Measurements from ENCODE around the gene SPDYA.
A peak's percentile ranks its signal among the peaks of the same experiment; 100 is the strongest.

Gene SPDYA

DNA sequence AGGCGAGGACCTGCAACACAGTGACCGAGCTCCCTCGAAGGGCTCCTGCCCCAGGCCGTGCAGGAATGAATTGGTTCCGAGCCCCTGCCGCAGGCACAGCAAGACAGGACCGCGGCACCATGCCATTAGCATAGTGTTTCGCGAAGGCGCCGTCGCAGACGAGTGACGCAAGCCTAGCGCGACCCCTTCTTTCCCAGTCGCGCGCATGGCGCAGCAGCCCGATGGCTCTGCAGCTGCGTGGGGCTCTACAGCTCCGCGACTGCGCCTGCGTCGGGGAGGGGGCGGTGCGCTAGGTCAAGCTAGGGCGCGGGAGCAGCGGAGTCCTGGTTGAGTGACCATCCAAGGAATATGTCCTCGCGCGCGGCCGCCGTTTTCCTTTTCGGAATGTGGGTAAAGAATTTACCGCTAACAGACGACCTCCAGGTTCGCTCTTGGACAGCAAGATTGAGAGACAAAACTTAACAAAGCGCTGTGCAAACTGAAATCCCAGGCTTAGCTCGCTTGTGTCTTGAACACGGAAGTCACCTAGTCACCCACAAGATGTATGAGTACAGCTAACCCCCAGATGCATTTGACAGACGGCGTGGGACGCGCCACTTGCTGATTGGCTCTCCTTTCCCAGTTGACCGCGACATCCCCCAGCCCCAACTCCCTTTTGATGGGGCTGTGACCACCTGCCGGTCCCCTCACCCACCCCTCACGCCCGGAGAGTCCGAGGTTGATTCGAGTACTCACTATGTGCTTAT lies 59.7 kb downstream of the SPDYA start, which contains the start of gene TRMT61B:
TRMT61B (minus strand) TSS at position 164 of the 746 bp plus-strand sequence; CDS start at position 132, 32 bp downstream.
- peaks cover 2% of the 10 kb centered on the region for H3K27me3 Mint-ChIP-seq
- H3K4me3 Mint-ChIP-seq = peak within 1 kb of the TSS; percentile 96 to 99
- no peaks in the 10 kb centered on the region for H3K9me3 Mint-ChIP-seq
- H3K4me1 Mint-ChIP-seq = peaks cover 38% of the 10 kb centered on the region
- ATAC-seq (peak; percentile 98), DNase-seq (peak; percentile 96)
- peak within 1 kb of the TSS; percentile 95 to 97 for H3K27ac Mint-ChIP-seq

GRCh38 chr2:28871620-28872019 lies 61.0 kb downstream of the SPDYA start:
- ATAC-seq = no peak
- H3K27ac Mint-ChIP-seq = no peak overlapping the region
- H3K4me3 Mint-ChIP-seq = no peak overlapping the region
- no peak for DNase-seq
- peaks cover 15% of the 10 kb centered on the region for H3K27me3 Mint-ChIP-seq
- peaks cover 25% of the 10 kb centered on the region for H3K4me1 Mint-ChIP-seq
- H3K9me3 Mint-ChIP-seq = no peaks in the 10 kb centered on the region

- no peak for ATAC-seq
- Mint-ChIP-seq H3K27ac (no peak overlapping the region), H3K4me1 (no peaks in the 10 kb centered on the region), H3K9me3 (no peaks in the 10 kb centered on the region), H3K27me3 (peaks cover 27% of the 10 kb centered on the region), H3K4me3 (no peak overlapping the region)
- DNase-seq = no peak
Observed at GRCh38 chr2:28880193-28880592, 69.6 kb downstream of the SPDYA start.

GRCh38 chr2:28893488-28893887 lies 82.9 kb downstream of the SPDYA start:
- Mint-ChIP-seq H3K27ac (no peak overlapping the region), H3K9me3 (no peaks in the 10 kb centered on the region), H3K4me1 (peaks cover 24% of the 10 kb centered on the region), H3K4me3 (no peak overlapping the region), H3K27me3 (no peaks in the 10 kb centered on the region)
- ATAC-seq = no peak
- no peak for DNase-seq

- H3K4me1 Mint-ChIP-seq = peaks cover 34% of the 10 kb centered on the region
- no peaks in the 10 kb centered on the region for H3K27me3 Mint-ChIP-seq
- DNase-seq = peak; percentile 99
- H3K4me3 Mint-ChIP-seq = peak within 1 kb of the TSS; percentile 93 to 98
- H3K27ac Mint-ChIP-seq = peak within 1 kb of the TSS; percentile 98 to 99
- no peaks in the 10 kb centered on the region for H3K9me3 Mint-ChIP-seq
- ATAC-seq = peak; percentile 99
Observed at GRCh38 chr2:28894470-28895188, 84.0 kb downstream of the SPDYA start, which contains the start of gene WDR43. Gene WDR43 (plus strand): TSS chr2:28894667. CDS start chr2:28894699, 32 bp downstream.

- ATAC-seq (peak; percentile 38), DNase-seq (peak; percentile 45 to 54)
- Mint-ChIP-seq H3K4me3 (peak overlapping the region; percentile 93 to 98), H3K27me3 (no peaks in the 10 kb centered on the region), H3K27ac (peak overlapping the region; percentile 98 to 99), H3K4me1 (peaks cover 41% of the 10 kb centered on the region), H3K9me3 (no peaks in the 10 kb centered on the region)
Observed at GRCh38 chr2:28895189-28895893, 84.7 kb downstream of the SPDYA start.

GRCh38 chr2:28896906-28897305 lies 86.3 kb downstream of the SPDYA start:
- ATAC-seq = no peak
- H3K4me1 Mint-ChIP-seq = peaks cover 56% of the 10 kb centered on the region
- DNase-seq = no peak

GRCh38 chr2:28898048-28898447 lies 87.4 kb downstream of the SPDYA start:
- Mint-ChIP-seq H3K4me3 (peak overlapping the region; percentile 69 to 93), H3K9me3 (no peaks in the 10 kb centered on the region), H3K27ac (no peak overlapping the region), H3K4me1 (peaks cover 63% of the 10 kb centered on the region), H3K27me3 (no peaks in the 10 kb centered on the region)
- DNase-seq (no peak), ATAC-seq (no peak)

More at GRCh38 chr2:28896906-28897305, 86.3 kb downstream of the SPDYA start:
- no peak overlapping the region for H3K27ac Mint-ChIP-seq
- H3K27me3 Mint-ChIP-seq = no peaks in the 10 kb centered on the region
- H3K9me3 Mint-ChIP-seq = no peaks in the 10 kb centered on the region
- peak overlapping the region; percentile 93 to 98 for H3K4me3 Mint-ChIP-seq
